KMS-11 (cell line): ENCODE data around the gene SYT2.

Experiments
- H2AFZ ChIP-seq: fragments of 200-600 bp; sonication (generic); 2 replicates; pipeline ENCODE4 v1.6.1; 2016; ENCODE audit warnings: antibody characterized with exemption, mixed run types, low read depth
- H3K27ac ChIP-seq: fragments of 200-600 bp; sonication (generic); 2 replicates; pipeline ENCODE4 v1.6.1; 2016; ENCODE audit warnings: mild to moderate bottlenecking, mixed run types
- H3K27me3 ChIP-seq: fragments of 200-600 bp; sonication (generic); 2 replicates; pipeline ENCODE4 v1.6.1; 2017; ENCODE audit warnings: mild to moderate bottlenecking, low read depth, mixed run types, moderate library complexity; ENCODE audit not compliant: insufficient read depth
- H3K36me3 ChIP-seq: fragments of 200-600 bp; sonication (generic); 2 replicates; pipeline ENCODE4 v1.6.1; 2017; ENCODE audit warnings: mild to moderate bottlenecking, mixed run types; ENCODE audit not compliant: insufficient read depth
- H3K4me1 ChIP-seq: fragments of 200-600 bp; sonication (generic); 2 replicates; pipeline ENCODE4 v1.6.1; 2016; ENCODE audit warnings: mild to moderate bottlenecking, low read depth, mixed run types; ENCODE audit not compliant: poor library complexity, severe bottlenecking
- H3K4me2 ChIP-seq: fragments of 200-600 bp; sonication (generic); 2 replicates; pipeline ENCODE4 v1.7.0; 2016; ENCODE audit warnings: mild to moderate bottlenecking, mixed run types
- H3K4me3 ChIP-seq: fragments of 200-600 bp; sonication (generic); IDR thresholded peaks from 2 replicates; pipeline ENCODE4 v1.6.1; 2017; ENCODE audit warnings: low read depth, low read length, mixed read lengths; ENCODE audit not compliant: insufficient read depth
- H3K79me2 ChIP-seq: fragments of 200-600 bp; sonication (generic); 2 replicates; pipeline ENCODE4 v1.6.1; 2016; ENCODE audit warnings: low read depth, mixed run types; ENCODE audit not compliant: insufficient read depth
- H3K9ac ChIP-seq: fragments of 200-600 bp; sonication (generic); 2 replicates; pipeline ENCODE4 v1.6.1; 2016; ENCODE audit warnings: mild to moderate bottlenecking, mixed run types
- H4K20me1 ChIP-seq: fragments of 200-600 bp; sonication (generic); 2 replicates; pipeline ENCODE4 v1.6.1; 2016; ENCODE audit warnings: mild to moderate bottlenecking, mixed run types; ENCODE audit not compliant: insufficient read depth
- CTCF ChIP-seq: fragments of 200-600 bp; sonication (generic); conservative IDR thresholded peaks from 2 replicates; pipeline ENCODE4 v1.6.1; 2017; ENCODE audit warnings: low read depth, mild to moderate bottlenecking, antibody characterized with exemption, low read length, moderate library complexity, mixed read lengths

SYT2 gene

GRCh38 chr1:202644219-202645096 is 65.8 kb downstream of the SYT2 start:
- no peak for TF ChIP-seq CTCF
- Histone ChIP-seq H3K79me2 (no peaks in the 10 kb centered on the region), H3K9ac (no peak overlapping the region), H3K4me2 (no peak overlapping the region), H3K4me1 (no peaks in the 10 kb centered on the region), H3K36me3 (no peaks in the 10 kb centered on the region), H3K27me3 (peaks cover 71% of the 10 kb centered on the region), H2AFZ (no peak overlapping the region), H3K27ac (no peak overlapping the region), H4K20me1 (no peaks in the 10 kb centered on the region), H3K4me3 (no peak overlapping the region)

- TF ChIP-seq CTCF = no peak
- no peaks in the 10 kb centered on the region for H4K20me1 ChIP-seq
- H2AFZ ChIP-seq = no peak overlapping the region
- H3K4me1 ChIP-seq = no peaks in the 10 kb centered on the region
- H3K4me3 ChIP-seq = no peak overlapping the region
- no peak overlapping the region for H3K27ac ChIP-seq
- H3K36me3 ChIP-seq = no peaks in the 10 kb centered on the region
- peaks cover 72% of the 10 kb centered on the region for H3K27me3 ChIP-seq
- H3K4me2 ChIP-seq = no peak overlapping the region
- H3K9ac ChIP-seq = no peak overlapping the region
- no peaks in the 10 kb centered on the region for H3K79me2 ChIP-seq
Measured at GRCh38 chr1:202643397-202644218, 66.6 kb downstream of the SYT2 start.

- Histone ChIP-seq H3K27ac (no peak overlapping the region), H3K79me2 (no peaks in the 10 kb centered on the region), H3K36me3 (no peaks in the 10 kb centered on the region), H3K4me3 (no peak overlapping the region), H4K20me1 (no peaks in the 10 kb centered on the region), H3K27me3 (peaks cover 64% of the 10 kb centered on the region), H3K9ac (no peak overlapping the region), H3K4me2 (no peak overlapping the region), H3K4me1 (no peaks in the 10 kb centered on the region), H2AFZ (no peak overlapping the region)
- no peak for TF ChIP-seq CTCF
Measured at GRCh38 chr1:202642619-202643291, 67.5 kb downstream of the SYT2 start.

DNA sequence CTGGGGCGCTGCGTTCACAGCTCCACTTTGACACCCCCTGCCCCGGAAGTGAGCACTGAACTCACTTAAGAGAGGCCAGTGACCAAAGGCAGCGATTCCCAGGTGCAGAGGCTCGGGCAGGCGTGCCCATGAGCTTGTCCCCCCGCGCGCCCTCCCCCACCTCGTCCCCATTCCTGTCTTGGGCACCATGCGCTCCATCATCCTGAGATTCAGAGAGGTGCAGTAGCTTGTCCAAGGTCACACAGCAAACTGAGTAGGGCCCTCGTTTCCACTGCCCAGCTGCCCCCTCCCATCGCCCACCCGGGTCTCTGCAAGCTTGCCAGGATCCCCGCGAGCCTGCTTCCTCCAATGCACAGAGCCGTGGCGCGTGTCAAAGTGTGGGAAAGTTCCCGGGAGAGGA is 68.0 kb downstream of the SYT2 start:
- Histone ChIP-seq H3K4me2 (no peak overlapping the region), H4K20me1 (no peaks in the 10 kb centered on the region), H3K4me3 (no peak overlapping the region), H2AFZ (no peak overlapping the region), H3K27me3 (peaks cover 59% of the 10 kb centered on the region), H3K9ac (no peak overlapping the region), H3K27ac (no peak overlapping the region), H3K79me2 (no peaks in the 10 kb centered on the region), H3K36me3 (no peaks in the 10 kb centered on the region), H3K4me1 (no peaks in the 10 kb centered on the region)
- TF ChIP-seq CTCF = no peak
